Upper lobe of left lung (tissue), 4 donors: ENCODE data around the gene ZDHHC14.

ENCODE experiments used
- EP300 ChIP-seq, 4 donors: sonication (generic); formaldehyde crosslinking; IDR thresholded peaks; one replicate each; pipeline ENCODE4 v1.5.1; 2017; ENCODE audit warnings: antibody characterized with exemption in 4 of 4, control low read depth in 2 of 4
- POLR2AphosphoS5 ChIP-seq, 2 donors: sonication (generic); formaldehyde crosslinking; IDR thresholded peaks; one replicate each; pipeline ENCODE4 v1.5.1; 2017; ENCODE audit warnings: antibody characterized with exemption in 2 of 2
- TF ChIP-seq, protein P1 (sequence below), 6 experiments: fragments of 450-650 bp in 4 of 6; fragments of 200-600 bp in 2 of 6; sonication (generic) in 2 of 6; IDR thresholded peaks; one replicate each; pipeline ENCODE4 v1.5.1; 2016 to 2019; ENCODE audit warnings: antibody characterized with exemption in 6 of 6

DNA sequence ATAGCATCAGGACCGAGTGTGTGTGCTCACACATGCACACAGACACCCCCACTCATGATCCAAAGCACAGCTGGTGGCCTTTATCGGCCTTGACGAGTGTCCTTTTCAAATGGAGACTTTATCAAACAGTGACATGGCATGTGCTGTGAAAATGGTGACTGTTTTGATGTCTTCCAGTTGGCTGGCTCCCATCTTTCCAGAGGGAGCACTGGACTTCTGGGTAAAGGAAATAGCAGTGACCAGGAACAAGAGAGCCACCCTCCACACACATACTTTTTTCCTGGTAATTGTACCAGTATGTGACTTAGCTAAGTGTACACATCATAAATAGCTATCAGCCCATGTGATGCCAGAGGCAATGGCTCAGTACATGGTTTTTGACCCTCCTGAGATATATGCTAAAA, 52.7 kb downstream of the ZDHHC14 start:
- TF ChIP-seq POLR2AphosphoS5 (IDR thresholded peaks at IDR 0.05) (no peak), EP300 (IDR thresholded peaks at IDR 0.05) (no peak)
- TF ChIP-seq, protein P1, sequence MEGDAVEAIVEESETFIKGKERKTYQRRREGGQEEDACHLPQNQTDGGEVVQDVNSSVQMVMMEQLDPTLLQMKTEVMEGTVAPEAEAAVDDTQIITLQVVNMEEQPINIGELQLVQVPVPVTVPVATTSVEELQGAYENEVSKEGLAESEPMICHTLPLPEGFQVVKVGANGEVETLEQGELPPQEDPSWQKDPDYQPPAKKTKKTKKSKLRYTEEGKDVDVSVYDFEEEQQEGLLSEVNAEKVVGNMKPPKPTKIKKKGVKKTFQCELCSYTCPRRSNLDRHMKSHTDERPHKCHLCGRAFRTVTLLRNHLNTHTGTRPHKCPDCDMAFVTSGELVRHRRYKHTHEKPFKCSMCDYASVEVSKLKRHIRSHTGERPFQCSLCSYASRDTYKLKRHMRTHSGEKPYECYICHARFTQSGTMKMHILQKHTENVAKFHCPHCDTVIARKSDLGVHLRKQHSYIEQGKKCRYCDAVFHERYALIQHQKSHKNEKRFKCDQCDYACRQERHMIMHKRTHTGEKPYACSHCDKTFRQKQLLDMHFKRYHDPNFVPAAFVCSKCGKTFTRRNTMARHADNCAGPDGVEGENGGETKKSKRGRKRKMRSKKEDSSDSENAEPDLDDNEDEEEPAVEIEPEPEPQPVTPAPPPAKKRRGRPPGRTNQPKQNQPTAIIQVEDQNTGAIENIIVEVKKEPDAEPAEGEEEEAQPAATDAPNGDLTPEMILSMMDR (IDR thresholded peaks at IDR 0.05) = no peak
